ENCODE data around the gene COQ4.

- TF ChIP-seq CTCF (IDR thresholded peaks at IDR 0.05) (no peak), POLR2A (IDR thresholded peaks at IDR 0.05) (no peak)
Observed at GRCh38 chr9:128369024-128369706, 46.5 kb downstream of the COQ4 start.
